SK-N-DZ (cell line): ENCODE measurements around the gene ATXN7L2. TPM values are rescaled to one million over a fixed set of nuclear protein-coding genes. Genes with fewer than 3 reads are reported as not detected.
"Not testable (repeated sequence)": the region's sequence is repeated elsewhere in the genome, so short reads cannot be mapped to it uniquely, and the experiment has no call there.

Source experiments
- DNase-seq: peaks from one replicate; pipeline ENCODE4 v3.0.0-alpha.2; 2015; ENCODE audit warnings: low spot score
- polyA plus RNA-seq, 2 experiments: library from polyadenylated mRNA; depleted of rRNA; stranded (reverse); fragments of >200 nt; gene quantifications; 2 replicates each; pipeline ENCODE4 v1.2.3, GENCODE V29; 2014

ATXN7L2 gene, protein sequence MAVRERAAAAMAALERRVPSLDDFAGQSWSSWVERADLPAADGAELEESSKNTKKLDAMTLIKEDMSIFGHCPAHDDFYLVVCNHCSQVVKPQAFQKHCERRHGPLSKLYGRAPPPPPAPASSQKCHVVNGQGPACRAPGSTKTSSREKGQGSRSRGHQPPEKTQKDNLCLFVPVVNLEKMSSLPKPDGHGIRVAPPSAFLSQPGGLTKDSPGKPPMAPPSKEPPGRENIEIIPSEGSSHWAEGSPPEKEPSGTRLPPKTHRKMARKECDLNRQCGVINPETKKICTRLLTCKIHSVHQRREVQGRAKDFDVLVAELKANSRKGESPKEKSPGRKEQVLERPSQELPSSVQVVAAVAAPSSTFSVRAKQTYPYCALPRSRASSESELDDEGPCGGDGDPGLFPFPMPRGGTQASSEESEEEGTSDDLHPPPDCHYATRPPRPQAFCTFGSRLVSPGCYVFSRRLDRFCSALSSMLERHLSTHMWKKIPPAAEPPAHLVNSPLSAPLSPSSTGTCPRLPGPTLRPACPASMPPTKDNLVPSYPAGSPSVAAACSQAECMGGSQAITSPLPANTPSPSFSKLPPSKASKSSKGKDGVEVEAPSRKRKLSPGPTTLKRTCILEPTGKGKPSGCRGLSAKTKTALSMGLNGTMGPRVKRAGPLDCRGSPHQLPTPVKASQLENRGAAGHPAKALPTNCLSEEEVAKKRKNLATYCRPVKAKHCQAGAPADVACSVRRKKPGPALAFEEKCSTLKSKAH
- polyA plus RNA-seq (2014; cell fraction: cytosol; rRNA removed) = 11.1 and 15.7 TPM in 2 replicates
- 43.6 and 59.5 TPM in 2 replicates for polyA plus RNA-seq (2014; cell fraction: nucleus; rRNA removed)

DNA sequence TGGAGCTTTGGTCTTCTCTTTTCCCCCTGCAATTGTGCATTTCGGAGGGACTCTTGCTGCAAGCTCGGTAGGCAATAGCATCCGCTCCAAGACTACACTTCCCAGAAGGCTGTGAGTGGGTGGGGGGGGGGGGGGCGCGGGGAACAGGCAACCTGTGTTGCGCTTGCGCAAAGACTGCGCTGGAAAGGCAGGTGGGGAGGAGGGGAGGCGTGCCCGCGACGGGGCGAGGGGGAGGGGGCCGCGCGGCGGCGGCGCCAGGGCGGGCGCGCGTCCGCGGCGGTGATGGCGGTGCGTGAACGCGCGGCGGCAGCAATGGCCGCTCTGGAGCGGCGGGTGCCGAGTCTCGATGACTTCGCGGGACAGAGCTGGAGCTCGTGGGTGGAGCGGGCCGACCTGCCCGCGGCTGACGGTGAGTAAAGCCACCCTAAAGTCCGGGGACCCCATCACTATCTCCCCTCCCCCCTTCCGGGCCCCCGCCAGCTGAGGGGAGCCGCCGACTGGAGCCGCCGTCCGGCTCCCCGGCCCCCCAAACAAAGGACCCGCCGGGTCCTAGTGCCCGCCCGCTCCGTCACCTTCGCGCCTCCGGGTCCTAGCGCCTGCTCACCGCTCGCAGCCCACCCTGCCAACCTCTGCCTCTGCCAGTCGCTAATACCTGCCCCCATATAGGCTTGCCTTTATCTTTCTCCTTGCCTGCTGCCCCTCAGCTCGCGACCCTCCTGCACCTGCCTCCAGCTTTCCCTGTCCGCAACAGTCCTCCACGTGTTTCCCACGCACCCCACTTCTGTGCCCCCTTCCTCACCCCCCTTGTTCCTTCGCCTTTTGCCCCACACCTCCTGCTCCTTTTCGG, at the start of gene ATXN7L2:
ATXN7L2 (plus strand) TSS at position 234 of the 847 bp plus-strand sequence; CDS start at position 283, 49 bp downstream.
- DNase-seq = peak; percentile 89

DNA sequence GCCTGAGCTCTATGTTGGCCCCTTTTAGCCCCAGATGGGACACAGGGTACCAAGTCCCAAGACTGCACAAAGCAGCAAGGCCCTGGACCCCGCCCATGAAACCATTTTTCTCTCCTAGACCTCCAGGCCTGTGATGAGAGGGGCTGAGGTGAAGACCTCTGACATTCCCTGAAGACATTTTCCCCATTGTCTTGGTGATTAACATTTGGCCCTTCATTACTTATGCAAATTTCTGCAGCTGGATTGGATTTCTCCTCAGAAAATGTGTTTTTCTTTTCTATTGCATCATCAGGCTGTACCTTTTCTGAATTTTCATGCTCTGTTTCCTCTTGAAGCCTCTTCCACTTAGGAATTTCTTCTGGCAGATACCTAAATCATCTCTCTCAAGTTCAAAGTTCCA, 49.2 kb upstream of the ATXN7L2 start:
- DNase-seq = no peak

GRCh38 chr1:109438798-109439297, 44.9 kb upstream of the ATXN7L2 start:
- DNase-seq = no peak

- no peak for DNase-seq
These were observed 42.6 kb upstream of the ATXN7L2 start for GRCh38 chr1:109441069-109441468.

DNA sequence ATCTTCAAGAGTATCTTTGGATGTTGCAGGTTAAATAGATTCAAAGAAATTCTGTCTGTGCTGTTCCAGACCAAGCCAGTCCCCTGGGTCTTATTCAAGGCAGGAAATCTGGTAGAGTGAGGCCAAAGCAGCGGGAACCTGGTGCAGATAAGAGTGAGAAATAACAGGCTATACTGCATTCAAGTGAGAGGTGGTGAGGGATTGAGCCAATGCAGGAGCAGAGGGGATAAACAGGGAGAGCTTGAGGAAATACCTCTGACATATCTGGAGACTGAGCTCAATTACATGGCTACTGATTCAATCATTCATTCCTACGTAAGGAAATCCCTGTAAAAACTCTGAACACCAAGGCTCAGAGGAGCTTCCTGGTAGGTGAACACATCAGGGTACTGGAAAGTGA, 40.2 kb upstream of the ATXN7L2 start:
- peak; percentile 64 for DNase-seq

DNA sequence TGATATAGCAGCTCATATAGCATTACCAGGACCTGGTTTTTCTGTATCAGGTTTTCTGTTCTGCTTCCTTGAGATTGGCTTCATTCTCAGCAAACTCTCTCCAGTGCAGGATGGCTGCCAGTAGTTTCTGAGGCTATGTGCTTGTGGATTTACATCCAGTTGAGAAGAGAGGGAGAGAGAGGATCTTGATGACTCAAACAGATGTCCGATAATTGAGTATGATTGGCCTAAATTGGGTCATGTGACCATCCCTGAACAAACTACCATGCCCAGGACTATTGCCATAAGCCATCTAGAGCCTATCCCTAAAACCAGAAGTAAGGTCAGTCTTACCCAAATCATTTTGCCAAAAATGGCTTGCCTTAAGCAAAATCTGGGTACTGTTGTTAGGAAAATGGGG, 39.4 kb upstream of the ATXN7L2 start:
- DNase-seq = peak; percentile 71

GRCh38 chr1:109445949-109446695, 37.6 kb upstream of the ATXN7L2 start:
- not testable (repeated sequence) for DNase-seq

GRCh38 chr1:109447524-109447923, 36.2 kb upstream of the ATXN7L2 start:
- DNase-seq = no peak

- no peak for DNase-seq
These were observed 29.1 kb upstream of the ATXN7L2 start for GRCh38 chr1:109454497-109455133.

DNA sequence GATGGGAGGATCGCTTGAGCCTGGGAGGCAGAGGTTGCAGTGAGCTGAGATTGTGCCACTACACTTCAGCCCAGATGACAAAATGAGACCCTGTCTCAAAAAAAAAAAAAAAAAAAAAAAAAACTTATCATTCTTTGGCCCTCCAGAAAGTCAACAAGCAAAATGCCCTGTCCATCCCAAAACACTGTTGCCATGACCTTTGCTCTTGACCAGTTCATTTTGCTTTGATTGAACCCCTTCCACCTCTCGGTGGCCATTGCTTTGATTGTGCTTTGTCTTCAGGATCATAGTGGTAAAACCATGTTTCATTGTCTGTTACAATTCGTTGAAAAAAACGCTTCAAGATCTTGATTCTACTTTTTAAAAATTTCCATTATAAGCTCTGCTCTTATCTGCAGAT, 25.9 kb upstream of the ATXN7L2 start:
- DNase-seq = no peak

GRCh38 chr1:109466125-109466451, 17.6 kb upstream of the ATXN7L2 start:
- no peak for DNase-seq

DNA sequence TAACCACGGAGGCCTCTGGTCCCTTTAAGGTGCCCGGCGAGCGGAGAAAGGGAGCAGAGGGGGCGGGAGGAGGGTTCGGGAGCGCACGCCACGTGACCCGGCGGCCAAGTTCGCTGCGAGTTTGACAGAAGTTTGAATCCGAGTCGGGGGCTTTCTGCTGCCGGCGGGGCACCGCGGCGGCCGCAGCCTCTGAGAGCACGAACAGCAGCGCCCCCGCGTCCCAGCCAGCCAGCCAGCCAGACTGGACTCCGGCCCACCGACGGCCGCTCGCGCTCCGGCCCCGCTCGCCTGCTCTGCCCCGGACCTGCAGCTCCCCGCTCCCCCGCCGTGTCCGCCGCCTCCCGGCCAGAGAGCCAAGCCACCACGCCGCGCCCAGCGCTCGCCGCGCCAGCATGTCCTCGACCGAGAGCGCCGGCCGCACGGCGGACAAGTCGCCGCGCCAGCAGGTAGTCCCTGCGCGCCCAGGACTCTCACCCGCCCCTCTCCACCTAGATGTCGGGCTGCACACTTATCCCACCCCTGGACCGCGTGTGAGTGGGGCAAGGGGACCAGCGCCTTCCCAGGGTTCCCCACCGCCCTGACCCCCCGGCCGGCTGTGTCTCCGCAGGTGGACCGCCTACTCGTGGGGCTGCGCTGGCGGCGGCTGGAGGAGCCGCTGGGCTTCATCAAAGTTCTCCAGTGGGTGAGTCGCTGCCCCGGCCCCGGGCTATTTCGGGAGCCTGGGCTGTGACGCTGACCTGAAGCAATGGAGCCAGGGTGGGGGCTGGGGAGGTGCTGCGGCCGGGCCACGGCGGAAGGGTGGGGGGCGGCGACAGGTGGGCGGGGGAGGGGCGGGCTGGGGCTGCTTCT, 17.0 kb upstream of the ATXN7L2 start, which contains the start of gene SYPL2:
SYPL2 (plus strand) TSS at position 95 of the 849 bp plus-strand sequence; CDS start at position 393, 298 bp downstream.
- no peak for DNase-seq

DNA sequence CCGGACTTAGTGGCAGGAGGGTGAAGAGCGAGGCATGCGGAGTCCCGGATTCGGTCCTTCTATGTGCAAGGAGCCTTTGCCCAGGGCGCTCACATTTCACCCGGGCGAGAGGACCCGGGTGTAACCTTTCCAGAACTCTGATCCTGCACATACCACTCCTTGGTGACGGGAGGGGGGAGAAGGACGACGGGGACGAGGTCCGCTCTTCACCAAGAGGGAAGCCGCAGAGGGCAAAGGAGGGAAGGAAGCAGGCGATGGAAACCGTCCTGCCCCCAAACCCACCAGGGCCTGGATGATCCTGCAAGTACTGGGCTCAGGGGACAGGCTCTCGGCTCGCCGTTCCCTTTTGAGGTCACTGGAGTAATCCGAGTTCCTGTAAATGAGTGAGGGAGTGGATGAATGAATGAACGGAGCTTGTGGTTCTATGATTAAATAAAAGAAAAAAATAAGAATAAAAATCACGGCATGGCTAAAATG, 16.4 kb upstream of the ATXN7L2 start:
- no peak for DNase-seq

- DNase-seq = no peak
These were observed 15.6 kb upstream of the ATXN7L2 start for GRCh38 chr1:109468061-109468460.

GRCh38 chr1:109468903-109469302, 14.8 kb upstream of the ATXN7L2 start:
- no peak for DNase-seq

DNA sequence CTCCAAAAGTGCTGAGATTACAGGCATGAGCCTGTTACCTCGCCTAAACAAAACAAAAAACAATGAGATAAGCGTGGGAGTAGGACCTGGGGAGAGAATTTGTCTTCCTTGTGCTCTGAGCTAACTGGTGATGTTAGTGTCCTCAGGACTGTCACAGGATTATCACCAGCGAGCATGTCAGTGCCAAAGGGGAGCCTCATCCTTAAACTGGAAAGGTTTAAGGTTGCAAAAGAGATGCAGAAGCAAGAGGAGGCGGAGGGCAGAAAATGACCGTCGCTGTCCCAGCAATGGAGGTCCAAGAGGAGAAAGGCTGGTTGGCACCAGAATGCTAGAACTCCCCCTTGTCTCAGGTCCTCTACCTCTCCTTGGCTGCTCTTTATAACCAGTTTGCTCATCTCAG, 13.5 kb upstream of the ATXN7L2 start:
- DNase-seq = no peak

DNA sequence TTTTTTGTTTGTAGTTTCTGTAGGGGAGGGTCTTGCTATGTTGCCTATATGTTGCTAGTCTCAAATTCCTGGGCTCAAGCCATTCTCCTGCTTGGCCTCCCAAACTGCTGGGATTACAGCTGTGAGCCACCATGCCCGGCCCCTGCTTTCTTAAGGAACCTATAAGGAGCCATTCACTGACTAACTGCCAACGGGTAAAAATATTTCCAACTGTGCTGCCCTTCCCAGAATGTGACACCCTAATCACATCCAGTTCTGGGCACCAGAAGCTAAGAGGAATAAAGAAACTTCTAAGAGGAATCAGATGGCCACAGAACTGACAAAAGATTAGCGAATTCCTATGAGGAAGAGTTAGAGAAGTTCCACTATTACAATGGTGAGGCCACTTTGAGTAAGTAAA, 10.9 kb upstream of the ATXN7L2 start:
- DNase-seq = no peak

DNA sequence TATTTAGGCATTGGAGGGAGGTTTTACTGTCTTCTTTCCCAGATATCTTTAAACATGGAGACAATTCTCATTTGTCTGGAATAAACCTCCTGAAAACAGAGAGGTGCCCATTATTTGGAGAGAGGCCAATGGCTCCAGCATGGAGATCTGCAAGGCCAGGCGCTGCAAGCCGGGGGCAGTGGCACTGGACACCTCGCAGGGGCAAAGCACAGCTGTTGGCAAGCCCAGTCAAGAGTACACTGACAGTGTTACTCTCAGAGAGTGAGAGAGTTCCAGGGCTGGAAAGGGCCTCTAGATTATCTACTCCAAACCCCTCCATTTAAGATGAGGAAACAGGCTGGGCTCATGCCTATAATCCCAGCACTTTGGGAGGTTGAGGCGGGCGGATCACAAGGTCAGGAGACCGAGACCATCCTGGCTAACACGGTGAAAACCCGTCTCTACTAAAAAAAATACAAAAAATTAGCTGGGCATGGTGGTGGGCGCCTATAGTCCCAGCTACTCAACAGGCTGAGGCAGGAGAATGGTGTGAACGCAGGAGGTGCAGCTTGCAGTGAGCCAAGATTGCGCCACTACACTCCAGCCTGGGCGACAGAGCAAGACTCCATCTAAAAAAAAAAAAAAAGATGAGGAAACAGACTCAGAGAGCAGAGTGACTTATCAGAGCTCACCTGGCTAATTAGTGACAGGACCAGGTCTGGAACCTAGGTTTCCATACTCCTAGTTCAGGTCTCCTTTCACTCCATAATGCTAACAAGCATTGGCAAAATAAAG, 10.2 kb upstream of the ATXN7L2 start:
- not testable (repeated sequence) for DNase-seq
